22Rv1 (cell line): ENCODE results near the gene DCAF7.

ENCODE experiments used
- ZFX ChIP-seq: fragments of 450-650 bp; IDR thresholded peaks from 2 replicates; pipeline ENCODE4 v1.6.1; 2017; ENCODE audit warnings: antibody characterized with exemption, borderline replicate concordance
- TF ChIP-seq, protein P1 (sequence below): fragments of 450-650 bp; IDR thresholded peaks from 2 replicates; pipeline ENCODE4 v1.5.1; 2017; ENCODE audit warnings: mild to moderate bottlenecking

DNA sequence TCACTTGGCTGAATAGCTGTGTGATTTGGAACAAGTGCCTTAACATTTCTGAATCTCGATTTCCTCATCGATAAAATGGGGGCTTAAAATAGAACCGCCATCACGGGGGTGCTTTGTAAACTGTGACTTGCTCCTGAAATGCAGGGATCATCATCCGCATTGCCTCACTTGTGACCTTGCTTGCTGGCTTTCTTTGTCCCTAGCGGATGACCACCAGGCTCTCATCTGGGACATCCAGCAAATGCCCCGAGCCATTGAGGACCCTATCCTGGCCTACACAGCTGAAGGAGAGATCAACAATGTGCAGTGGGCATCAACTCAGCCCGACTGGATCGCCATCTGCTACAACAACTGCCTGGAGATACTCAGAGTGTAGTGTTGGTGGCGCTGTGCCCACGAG, 38.5 kb downstream of the DCAF7 start:
- TF ChIP-seq, protein P1, sequence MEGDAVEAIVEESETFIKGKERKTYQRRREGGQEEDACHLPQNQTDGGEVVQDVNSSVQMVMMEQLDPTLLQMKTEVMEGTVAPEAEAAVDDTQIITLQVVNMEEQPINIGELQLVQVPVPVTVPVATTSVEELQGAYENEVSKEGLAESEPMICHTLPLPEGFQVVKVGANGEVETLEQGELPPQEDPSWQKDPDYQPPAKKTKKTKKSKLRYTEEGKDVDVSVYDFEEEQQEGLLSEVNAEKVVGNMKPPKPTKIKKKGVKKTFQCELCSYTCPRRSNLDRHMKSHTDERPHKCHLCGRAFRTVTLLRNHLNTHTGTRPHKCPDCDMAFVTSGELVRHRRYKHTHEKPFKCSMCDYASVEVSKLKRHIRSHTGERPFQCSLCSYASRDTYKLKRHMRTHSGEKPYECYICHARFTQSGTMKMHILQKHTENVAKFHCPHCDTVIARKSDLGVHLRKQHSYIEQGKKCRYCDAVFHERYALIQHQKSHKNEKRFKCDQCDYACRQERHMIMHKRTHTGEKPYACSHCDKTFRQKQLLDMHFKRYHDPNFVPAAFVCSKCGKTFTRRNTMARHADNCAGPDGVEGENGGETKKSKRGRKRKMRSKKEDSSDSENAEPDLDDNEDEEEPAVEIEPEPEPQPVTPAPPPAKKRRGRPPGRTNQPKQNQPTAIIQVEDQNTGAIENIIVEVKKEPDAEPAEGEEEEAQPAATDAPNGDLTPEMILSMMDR = no peak
- no peak for TF ChIP-seq ZFX
